Measurements from ENCODE around the gene SLC26A2.

DNA sequence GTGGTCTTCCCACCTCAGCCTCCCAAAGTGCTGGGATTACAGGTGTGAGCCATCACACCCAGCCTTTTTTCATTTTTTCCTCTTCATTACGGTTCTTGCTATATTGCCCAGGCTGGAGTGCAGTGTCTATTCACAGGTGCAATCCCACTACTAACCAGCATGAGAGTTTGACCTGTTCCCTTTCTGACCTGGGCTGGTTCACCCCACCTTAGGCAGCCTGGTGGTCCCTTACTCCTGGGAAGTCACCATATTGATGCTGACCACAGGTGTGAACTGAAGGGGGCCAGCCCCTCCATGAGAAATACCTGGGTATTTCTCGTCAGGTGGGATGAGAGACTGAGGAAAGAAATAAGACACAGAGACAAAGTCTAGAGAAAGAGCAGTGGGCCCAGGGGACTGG lies 18.4 kb upstream of the SLC26A2 start:
- TF ChIP-seq POLR2A (IDR thresholded peaks at IDR 0.05; ENCODE audit: low read length) (no peak), GATA1 (IDR thresholded peaks at IDR 0.05; ENCODE audit: low read depth, low read length) (no peak)
